ENCODE results near the gene WDR74.
"Not testable (repeated sequence)": the region's sequence is repeated elsewhere in the genome, so short reads cannot be mapped to it uniquely, and the experiment has no call there.

WDR74 gene

GRCh38 chr11:62840721-62841360 lies 1.5 kb upstream of the WDR74 start:
- FAIRE-seq: not testable (repeated sequence)

GRCh38 chr11:62835336-62835735 lies 4.1 kb downstream of the WDR74 start:
- no peak for FAIRE-seq

GRCh38 chr11:62832336-62833234 lies 6.8 kb downstream of the WDR74 start, which contains the start of gene TEX54:
TEX54 (minus strand) TSS chr11:62832841.
- FAIRE-seq: no peak

GRCh38 chr11:62831520-62832335 lies 7.7 kb downstream of the WDR74 start, which contains the start of gene STX5:
STX5 (minus strand) TSS chr11:62832051; CDS start chr11:62831243, 808 bp downstream.
- peak; percentile 91 for FAIRE-seq

- FAIRE-seq: no peak
Observed at GRCh38 chr11:62830904-62831519, 8.4 kb downstream of the WDR74 start.

- FAIRE-seq: not testable (repeated sequence)
Observed at GRCh38 chr11:62828130-62828529, 11.3 kb downstream of the WDR74 start.

GRCh38 chr11:62823677-62824076 lies 15.7 kb downstream of the WDR74 start:
- no peak for FAIRE-seq

GRCh38 chr11:62817129-62817528 lies 22.3 kb downstream of the WDR74 start:
- no peak for FAIRE-seq

GRCh38 chr11:62816557-62816956 lies 22.8 kb downstream of the WDR74 start:
- no peak for FAIRE-seq

- no peak for FAIRE-seq
Observed at GRCh38 chr11:62811659-62812058, 27.7 kb downstream of the WDR74 start.

- FAIRE-seq: no peak
Observed at GRCh38 chr11:62810748-62811147, 28.6 kb downstream of the WDR74 start.

- no peak for FAIRE-seq
Observed at GRCh38 chr11:62806611-62807121, 32.7 kb downstream of the WDR74 start.

GRCh38 chr11:62805961-62806441 lies 33.4 kb downstream of the WDR74 start:
- no peak for FAIRE-seq

- no peak for FAIRE-seq
Observed at GRCh38 chr11:62805076-62805892, 34.1 kb downstream of the WDR74 start, which contains the start of gene NXF1. NXF1 (minus strand) TSS chr11:62805440; CDS start chr11:62805356, 84 bp downstream.

- no peak for FAIRE-seq
Observed at GRCh38 chr11:62804310-62805075, 34.9 kb downstream of the WDR74 start.

- FAIRE-seq: no peak
Observed at GRCh38 chr11:62801071-62801470, 38.3 kb downstream of the WDR74 start.

- FAIRE-seq: no peak
Observed at GRCh38 chr11:62799486-62799885, 39.9 kb downstream of the WDR74 start.

GRCh38 chr11:62796281-62796680 lies 43.1 kb downstream of the WDR74 start:
- FAIRE-seq: no peak

- no peak for FAIRE-seq
Observed at GRCh38 chr11:62794201-62794775, 45.1 kb downstream of the WDR74 start.

- no peak for FAIRE-seq
Observed at GRCh38 chr11:62792202-62792575, 47.2 kb downstream of the WDR74 start.
